Measurements from ENCODE around the gene METTL16.

The METTL16 gene

GRCh38 chr17:2436316-2436905 lies 75.3 kb downstream of the METTL16 start:
- no peak for TF ChIP-seq CTCF (IDR thresholded peaks at IDR 0.05; ENCODE audit: low read depth, low read length)
- no peak for DNase-seq (ENCODE audit: extremely low read depth, low read depth)

- no peak for TF ChIP-seq CTCF (IDR thresholded peaks at IDR 0.05; ENCODE audit: low read depth, low read length)
- no peak for DNase-seq (ENCODE audit: extremely low read depth, low read depth)
Measured at GRCh38 chr17:2435862-2436261, 75.8 kb downstream of the METTL16 start.

GRCh38 chr17:2435181-2435741 lies 76.4 kb downstream of the METTL16 start:
- TF ChIP-seq CTCF (IDR thresholded peaks at IDR 0.05; ENCODE audit: low read depth, low read length) = no peak
- no peak for DNase-seq (ENCODE audit: extremely low read depth, low read depth)

GRCh38 chr17:2433696-2434095 lies 78.0 kb downstream of the METTL16 start:
- TF ChIP-seq CTCF (IDR thresholded peaks at IDR 0.05; ENCODE audit: low read depth, low read length) = no peak
- no peak for DNase-seq (ENCODE audit: extremely low read depth, low read depth)

- no peak for TF ChIP-seq CTCF (IDR thresholded peaks at IDR 0.05; ENCODE audit: low read depth, low read length)
- no peak for DNase-seq (ENCODE audit: extremely low read depth, low read depth)
Measured at GRCh38 chr17:2427910-2428309, 83.8 kb downstream of the METTL16 start.

GRCh38 chr17:2427215-2427614 lies 84.5 kb downstream of the METTL16 start:
- TF ChIP-seq CTCF (IDR thresholded peaks at IDR 0.05; ENCODE audit: low read depth, low read length) = no peak
- DNase-seq (ENCODE audit: extremely low read depth, low read depth) = no peak

- no peak for TF ChIP-seq CTCF (IDR thresholded peaks at IDR 0.05; ENCODE audit: low read depth, low read length)
- DNase-seq (ENCODE audit: extremely low read depth, low read depth) = no peak
Measured at GRCh38 chr17:2423271-2423670, 88.4 kb downstream of the METTL16 start.

Measured in AG09319 (cell line).